GM21381 (cell line): Measurements from ENCODE around the gene XPNPEP3.
A peak's percentile ranks its signal among the peaks of the same experiment; 100 is the strongest.
"Not testable (repeated sequence)": the region's sequence is repeated elsewhere in the genome, so short reads cannot be mapped to it uniquely, and the experiment has no call there.

Experiments
- ATAC-seq: cut with Tn5 transposase; IDR thresholded peaks from one replicate; pipeline ENCODE4 v1.9.1; 2021; ENCODE audit warnings: mild to moderate bottlenecking, moderate library complexity; ENCODE audit not compliant: unreplicated experiment

Gene XPNPEP3

GRCh38 chr22:40856513-40857308 lies at the start of gene XPNPEP3, which contains the start of gene ST13:
TSS of gene XPNPEP3 (plus strand) at chr22:40857148. CDS start at chr22:40857182, 34 bp downstream.
TSS of gene ST13 (minus strand) at chr22:40856639. CDS start at chr22:40856540, 99 bp downstream.
- ATAC-seq: peak; percentile 89

DNA sequence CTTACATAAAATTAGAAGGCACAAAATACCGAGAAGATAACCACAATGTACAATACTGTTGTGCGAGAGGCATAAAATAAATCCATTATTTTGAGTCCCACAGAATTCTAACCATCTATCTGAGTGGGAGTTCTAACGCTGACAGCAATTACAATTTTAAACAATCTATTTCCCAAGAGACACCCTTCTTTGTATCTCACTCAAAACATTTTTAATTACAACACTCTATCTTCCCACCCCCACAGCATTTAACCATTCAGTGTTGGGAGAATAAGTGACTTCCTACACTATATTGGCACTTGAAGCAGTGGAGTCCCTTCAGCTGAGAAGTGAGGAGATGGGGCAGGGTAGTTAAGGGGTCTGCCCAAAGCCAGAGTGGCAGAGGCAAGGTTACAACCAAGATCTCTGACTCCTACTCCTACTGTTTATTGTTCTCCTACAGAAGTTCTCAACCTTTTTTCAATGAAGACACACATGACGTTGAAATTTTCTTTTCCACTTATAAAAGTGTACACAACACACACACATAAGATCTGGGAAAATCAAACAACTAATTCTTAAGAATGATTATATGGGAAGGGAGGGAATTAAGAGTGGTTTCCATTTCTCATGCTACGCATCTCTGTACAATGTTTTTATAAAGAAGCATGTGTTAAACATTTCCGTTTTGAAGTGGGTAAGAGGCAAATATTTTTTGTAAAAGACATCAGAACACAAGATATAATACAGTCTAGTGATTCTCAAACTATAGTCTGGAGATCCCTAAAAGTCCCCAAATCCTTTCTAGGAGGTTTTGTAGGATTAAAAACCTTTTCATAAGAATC lies 48.7 kb upstream of the XPNPEP3 start:
- no peak for ATAC-seq

GRCh38 chr22:40813912-40814315 lies 43.0 kb upstream of the XPNPEP3 start:
- no peak for ATAC-seq

GRCh38 chr22:40817737-40818136 lies 39.2 kb upstream of the XPNPEP3 start:
- no peak for ATAC-seq

GRCh38 chr22:40818192-40818746 lies 38.7 kb upstream of the XPNPEP3 start:
- ATAC-seq: no peak

GRCh38 chr22:40818747-40819598 lies 38.0 kb upstream of the XPNPEP3 start, which contains the start of gene SLC25A17:
TSS of gene SLC25A17 (minus strand) at chr22:40819346. CDS start at chr22:40819248, 98 bp downstream.
- ATAC-seq: peak; percentile 70

- ATAC-seq: no peak
Observed at GRCh38 chr22:40819599-40820140, 37.3 kb upstream of the XPNPEP3 start.

DNA sequence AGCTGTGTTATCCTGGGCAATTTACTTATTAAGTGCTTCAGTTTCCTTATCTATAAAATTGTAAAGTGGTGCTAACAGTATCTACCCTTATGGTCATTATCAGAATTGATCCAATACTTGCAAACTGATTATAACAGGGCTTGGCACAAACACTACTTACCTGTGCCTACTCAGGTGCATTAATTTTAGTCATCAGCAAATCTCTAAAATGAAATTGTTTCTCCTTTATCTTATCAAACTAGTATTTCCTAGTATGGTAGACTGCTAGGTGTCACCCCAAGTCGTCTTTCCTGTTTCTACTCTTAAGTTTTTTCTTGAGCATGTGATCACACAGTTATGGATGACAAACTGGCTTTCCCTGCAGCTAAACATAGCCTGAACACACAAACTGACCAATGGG lies 33.5 kb upstream of the XPNPEP3 start:
- ATAC-seq: no peak

- ATAC-seq: not testable (repeated sequence)
Observed at GRCh38 chr22:40826292-40826691, 30.7 kb upstream of the XPNPEP3 start.

DNA sequence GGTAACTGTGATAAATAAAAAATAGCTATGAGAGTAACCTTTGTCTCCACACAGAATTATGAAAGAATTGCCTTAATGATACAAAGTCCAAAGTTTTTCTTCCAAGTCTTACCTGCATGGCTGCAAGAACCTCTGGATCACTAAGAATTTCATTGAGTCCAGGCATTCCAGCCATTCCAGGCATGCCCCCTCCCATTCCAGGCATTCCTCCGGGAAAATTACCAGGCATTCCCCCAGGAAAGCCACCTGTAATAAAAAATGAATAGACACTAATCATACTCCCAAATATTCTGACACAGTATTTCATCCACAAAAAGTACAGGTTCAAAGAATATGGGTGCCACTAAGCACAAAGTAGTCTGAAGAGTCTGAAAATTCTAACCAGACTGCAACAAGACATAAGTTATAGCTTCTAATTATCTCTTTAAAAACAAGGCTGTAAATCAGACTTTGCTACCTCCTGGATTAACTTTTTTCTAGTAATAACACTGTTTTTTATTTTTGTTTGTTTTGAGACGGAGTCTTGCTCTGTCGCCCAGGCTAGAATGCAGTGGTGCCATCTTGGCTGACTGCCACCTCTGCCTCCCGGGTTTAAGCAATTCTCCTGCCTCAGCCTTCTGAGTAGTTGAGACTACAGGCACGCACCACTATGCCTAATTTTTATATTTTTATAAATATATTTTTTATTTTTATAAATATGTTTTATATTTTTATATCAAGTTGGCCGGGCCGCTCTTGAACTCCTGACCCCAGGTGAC lies 29.8 kb upstream of the XPNPEP3 start:
- ATAC-seq: no peak

DNA sequence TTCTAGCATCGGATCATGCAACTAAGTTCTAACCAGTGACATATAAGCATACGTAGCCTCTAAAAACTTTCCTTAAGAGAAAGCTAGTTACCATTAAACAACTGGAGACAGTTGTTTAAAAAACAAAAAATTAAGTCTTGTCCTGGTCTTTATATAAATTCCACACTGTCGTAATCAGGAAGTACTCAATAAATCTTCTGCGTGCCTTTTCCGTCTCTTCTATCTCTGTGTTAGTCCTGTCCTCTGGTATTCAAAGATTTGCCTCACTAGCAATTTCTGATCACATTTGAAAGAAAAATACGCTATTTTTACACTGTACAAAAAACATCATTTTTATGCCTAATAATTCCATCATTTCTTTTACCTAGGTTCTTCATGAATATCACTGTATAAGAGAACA lies 27.8 kb upstream of the XPNPEP3 start:
- ATAC-seq: no peak

DNA sequence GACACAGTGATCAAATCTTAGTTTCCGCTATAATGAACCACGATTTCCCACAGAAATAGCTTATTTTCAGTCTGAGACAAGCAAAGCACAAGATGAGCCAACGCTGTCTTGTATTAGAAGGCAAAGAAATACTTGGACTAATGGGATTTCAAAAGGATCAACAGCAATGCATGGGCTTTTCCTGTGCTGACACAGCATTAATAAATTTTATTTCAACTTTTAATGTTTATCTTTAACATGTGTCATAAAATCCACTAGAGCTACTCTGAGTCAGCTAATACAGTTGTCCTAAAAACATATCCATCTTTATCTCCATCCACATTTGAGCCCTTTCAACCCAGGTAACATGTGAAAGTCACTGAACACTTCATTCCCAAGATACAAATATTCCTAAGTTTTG lies 22.3 kb upstream of the XPNPEP3 start:
- ATAC-seq: no peak

DNA sequence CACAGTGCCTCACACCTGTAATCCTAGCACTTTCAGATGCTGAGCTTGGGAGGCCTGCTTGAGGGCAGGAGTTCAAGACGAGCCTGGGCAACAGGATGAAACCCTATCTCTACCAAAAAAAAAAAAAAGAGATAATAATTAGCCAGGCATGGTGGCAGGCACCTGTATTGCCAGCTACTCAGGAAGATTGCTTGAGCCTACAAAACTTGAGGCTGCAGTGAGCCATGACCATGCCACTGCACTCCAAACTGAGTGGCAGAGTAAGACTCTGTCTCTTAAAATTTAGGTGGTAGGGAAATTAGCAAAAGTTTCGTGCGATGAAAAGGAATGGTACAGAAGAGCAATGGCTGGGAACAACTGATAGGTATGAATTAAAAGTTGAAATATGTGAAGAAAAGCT lies 18.5 kb upstream of the XPNPEP3 start:
- ATAC-seq: no peak

GRCh38 chr22:40844951-40845350 lies 12.0 kb upstream of the XPNPEP3 start:
- ATAC-seq: no peak

- ATAC-seq: not testable (repeated sequence)
Observed at GRCh38 chr22:40845816-40846215, 11.1 kb upstream of the XPNPEP3 start.

DNA sequence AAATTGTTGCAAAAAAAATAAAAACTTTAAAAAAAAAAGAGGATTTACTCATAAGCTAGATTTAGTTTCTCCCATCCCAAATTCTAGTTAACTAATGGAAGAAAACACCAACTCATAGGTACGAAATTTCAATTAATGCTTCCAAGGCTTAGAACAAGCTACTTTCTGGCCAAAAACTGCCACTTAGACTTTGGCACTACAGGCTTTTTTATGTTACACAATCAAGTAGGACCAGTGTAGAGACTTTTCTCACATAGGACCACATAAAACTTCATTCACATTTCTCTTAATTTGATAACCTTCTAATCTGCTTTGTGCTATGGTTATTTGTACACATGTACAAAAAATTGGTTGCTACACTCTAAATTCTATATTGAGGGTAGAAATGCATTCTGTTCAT lies 3.6 kb upstream of the XPNPEP3 start:
- ATAC-seq: no peak

GRCh38 chr22:40853961-40854360 lies 3.0 kb upstream of the XPNPEP3 start:
- no peak for ATAC-seq

DNA sequence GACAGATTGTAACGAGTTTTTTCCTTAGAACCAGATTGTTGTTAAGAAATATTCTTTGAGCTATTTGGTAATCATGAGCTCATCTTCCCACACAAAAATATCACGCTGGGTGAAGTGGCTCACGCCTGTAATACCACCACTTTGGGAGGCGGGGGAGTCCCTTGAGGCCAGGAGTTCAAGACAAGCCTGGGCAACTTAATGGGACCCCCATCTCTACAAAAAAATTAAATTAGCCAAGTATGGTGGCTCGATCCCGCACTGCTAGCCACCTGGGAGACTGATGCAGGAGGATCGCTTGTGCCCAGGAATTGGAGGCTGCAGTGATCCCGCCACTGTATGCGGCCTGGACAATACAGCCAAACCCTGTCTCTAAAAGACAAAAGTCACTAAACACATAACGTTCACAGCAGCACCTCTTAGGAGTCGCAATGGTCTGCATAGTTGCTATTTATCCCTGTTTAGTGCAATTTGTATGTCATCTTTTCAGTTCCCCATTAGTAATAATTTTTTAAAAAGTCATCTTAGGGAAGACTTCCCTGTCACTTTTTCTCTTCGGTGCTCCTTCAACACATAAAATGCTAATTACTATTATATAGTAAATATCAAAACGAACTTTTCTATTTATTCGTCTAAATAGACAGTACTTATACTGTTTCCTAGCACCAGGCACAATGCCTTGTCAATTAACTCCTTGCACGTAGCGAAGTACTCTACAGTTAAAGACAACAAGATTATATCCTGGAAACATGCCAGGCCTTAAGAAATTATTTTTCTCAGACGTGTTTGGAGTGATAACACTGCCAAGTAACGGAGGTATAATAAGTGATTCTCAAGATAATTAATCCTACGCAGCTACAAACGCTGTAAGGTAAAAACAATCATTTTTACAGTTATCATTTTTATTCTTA lies 1.6 kb upstream of the XPNPEP3 start:
- ATAC-seq: no peak
